Duodenal mucosa (tissue), 2 donors: ENCODE measurements around the gene KRCC1.
"Not testable (repeated sequence)": the region's sequence is repeated elsewhere in the genome, so short reads cannot be mapped to it uniquely, and the experiment has no call there.

Source experiments
- H3K27ac ChIP-seq: one replicate; pipeline ENCODE4 v1.7.0; 2013; ENCODE audit warnings: low read depth, low read length
- H3K27me3 ChIP-seq, 2 donors: one replicate each; pipeline ENCODE4 v1.7.0; 2013; ENCODE audit warnings: low read length in 2 of 2, control low read depth in 1 of 2; ENCODE audit not compliant: insufficient read depth in 2 of 2, control insufficient read depth in 1 of 2
- H3K36me3 ChIP-seq, 2 donors: one replicate each; pipeline ENCODE4 v1.7.0; 2013; ENCODE audit warnings: low read length in 2 of 2, control low read depth in 1 of 2; ENCODE audit not compliant: insufficient read depth in 2 of 2, control insufficient read depth in 1 of 2
- H3K4me1 ChIP-seq, 2 donors: one replicate each; pipeline ENCODE4 v1.7.0; 2013; ENCODE audit warnings: low read length in 2 of 2, control low read depth in 1 of 2; ENCODE audit not compliant: insufficient read depth in 2 of 2, control insufficient read depth in 1 of 2
- H3K4me3 ChIP-seq, 2 donors: one replicate each; pipeline ENCODE4 v1.7.0; 2013; ENCODE audit warnings: low read length in 2 of 2, low read depth in 1 of 2
- H3K9ac ChIP-seq, 2 donors: one replicate each; pipeline ENCODE4 v1.7.0; 2013; ENCODE audit warnings: low read length in 2 of 2, low read depth in 1 of 2
- H3K9me3 ChIP-seq, 2 donors: one replicate each; pipeline ENCODE4 v1.7.0; 2013; ENCODE audit warnings: low read length in 2 of 2, control low read depth in 1 of 2; ENCODE audit not compliant: control insufficient read depth in 1 of 2

Gene KRCC1

DNA sequence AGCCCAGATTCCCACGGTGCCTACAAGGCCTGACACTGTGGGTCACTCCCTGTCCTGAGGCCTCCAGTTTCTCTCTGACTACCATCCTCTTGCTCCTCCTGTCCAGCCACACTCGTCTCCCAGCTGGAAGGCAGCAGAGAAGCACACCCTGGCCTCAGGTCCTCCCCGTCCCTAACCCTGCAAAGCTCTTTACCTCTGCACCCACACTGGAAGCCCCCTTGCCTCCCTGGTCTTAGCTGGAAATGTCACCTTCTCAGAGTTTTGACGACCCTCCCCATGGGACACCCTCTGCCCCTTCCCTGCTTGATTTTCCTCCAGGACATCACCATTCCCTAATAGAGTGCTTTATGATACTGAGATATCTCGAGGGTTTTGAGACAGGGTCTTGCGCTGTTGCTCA is 49.8 kb downstream of the KRCC1 start:
- Histone ChIP-seq H3K27ac (no peak overlapping the region), H3K36me3 (no peaks in the 10 kb centered on the region), H3K27me3 (peaks cover 0 to 5% of the 10 kb centered on the region in 2 donors), H3K9me3 (no peaks in the 10 kb centered on the region), H3K9ac (no peak overlapping the region), H3K4me3 (no peak overlapping the region), H3K4me1 (no peaks in the 10 kb centered on the region)

DNA sequence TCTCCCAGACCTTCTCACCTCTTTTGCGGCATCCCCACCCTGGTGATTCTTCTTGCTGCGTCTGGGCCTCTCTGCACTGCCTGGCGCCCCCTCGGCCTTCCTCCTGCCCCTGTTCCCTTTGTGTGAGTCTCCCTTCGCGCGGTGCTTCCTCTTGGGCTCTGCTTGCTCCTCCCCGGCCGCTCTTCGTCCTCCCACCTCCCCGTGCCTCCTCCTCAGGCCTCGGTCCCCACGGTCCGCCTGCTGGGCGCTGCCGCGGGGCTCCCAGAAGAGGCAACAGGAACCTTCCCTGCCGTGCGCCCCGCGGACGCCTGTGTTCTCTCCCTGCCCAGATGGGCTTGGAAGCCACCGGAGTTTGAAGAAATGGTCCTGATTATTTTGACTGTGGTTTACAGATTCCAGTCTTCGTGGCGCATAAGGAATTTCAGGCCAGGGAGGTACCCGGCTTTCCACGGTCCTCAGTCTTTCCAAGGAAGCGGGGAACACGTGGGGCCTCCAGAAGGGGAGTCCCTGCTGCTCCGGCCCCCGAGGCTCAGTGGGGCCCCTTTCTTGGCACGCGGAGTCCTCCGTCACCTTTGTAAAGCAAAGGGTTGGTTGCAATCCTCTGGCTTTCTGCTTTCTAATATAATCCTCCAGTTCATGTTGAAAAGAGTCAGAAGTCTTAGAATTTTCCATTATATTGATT is 52.4 kb downstream of the KRCC1 start:
- H3K9ac ChIP-seq = no peak overlapping the region
- H3K9me3 ChIP-seq = no peaks in the 10 kb centered on the region
- no peak overlapping the region for H3K27ac ChIP-seq
- H3K4me3 ChIP-seq = no peak overlapping the region
- no peaks in the 10 kb centered on the region for H3K36me3 ChIP-seq
- peaks cover 0 to 5% of the 10 kb centered on the region in 2 donors for H3K27me3 ChIP-seq
- H3K4me1 ChIP-seq = no peaks in the 10 kb centered on the region

DNA sequence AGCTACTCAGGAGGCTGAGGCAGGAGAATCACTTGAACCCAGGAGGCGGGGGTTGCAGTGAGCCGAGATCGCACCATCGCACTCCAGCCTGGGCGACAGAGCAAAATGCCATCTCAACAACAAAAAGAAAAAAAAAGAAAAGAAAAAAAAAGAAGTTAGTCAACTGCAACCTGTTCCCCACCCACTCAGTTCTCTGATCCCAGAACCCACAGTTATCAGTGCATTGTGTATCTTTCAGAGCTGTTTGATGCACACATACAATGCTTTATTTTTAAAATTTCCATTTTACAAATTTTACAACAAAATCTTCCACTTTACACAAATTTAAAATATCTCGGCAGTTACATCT is 53.2 kb downstream of the KRCC1 start:
- Histone ChIP-seq H3K4me1 (no peaks in the 10 kb centered on the region), H3K27ac (no peak overlapping the region), H3K36me3 (no peaks in the 10 kb centered on the region), H3K9me3 (no peaks in the 10 kb centered on the region), H3K4me3 (no peak overlapping the region), H3K9ac (no peak overlapping the region), H3K27me3 (peaks cover 0 to 5% of the 10 kb centered on the region in 2 donors)

- not testable (repeated sequence) for H3K9me3 ChIP-seq, H3K27me3 ChIP-seq
Measured at GRCh38 chr2:88000474-88000873, 55.1 kb downstream of the KRCC1 start.

DNA sequence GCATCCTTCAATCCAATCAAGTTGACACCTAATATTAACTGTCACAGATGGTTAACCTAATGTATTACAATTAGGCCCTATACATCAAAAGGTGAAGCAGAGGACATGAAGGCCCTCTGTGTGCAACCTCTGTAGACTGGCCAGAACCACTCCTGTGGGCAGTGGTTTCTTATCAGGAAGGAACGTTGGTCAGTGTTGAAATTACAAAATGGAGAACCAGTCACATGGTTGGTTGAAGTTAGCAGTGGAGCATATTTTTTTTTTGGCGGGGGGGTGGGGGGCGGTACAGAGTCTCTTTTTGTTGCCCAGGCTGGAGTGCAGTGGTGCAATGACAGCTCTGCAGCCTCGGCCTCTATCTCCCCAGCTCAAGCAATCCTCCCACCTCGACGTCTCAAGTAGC is 59.0 kb downstream of the KRCC1 start:
- no peaks in the 10 kb centered on the region for H3K9me3 ChIP-seq
- no peak overlapping the region for H3K4me3 ChIP-seq

More at GRCh38 chr2:88000474-88000873, 55.1 kb downstream of the KRCC1 start:
- H3K27ac ChIP-seq, H3K9ac ChIP-seq, H3K4me1 ChIP-seq, H3K4me3 ChIP-seq, H3K36me3 ChIP-seq: not testable (repeated sequence)

DNA sequence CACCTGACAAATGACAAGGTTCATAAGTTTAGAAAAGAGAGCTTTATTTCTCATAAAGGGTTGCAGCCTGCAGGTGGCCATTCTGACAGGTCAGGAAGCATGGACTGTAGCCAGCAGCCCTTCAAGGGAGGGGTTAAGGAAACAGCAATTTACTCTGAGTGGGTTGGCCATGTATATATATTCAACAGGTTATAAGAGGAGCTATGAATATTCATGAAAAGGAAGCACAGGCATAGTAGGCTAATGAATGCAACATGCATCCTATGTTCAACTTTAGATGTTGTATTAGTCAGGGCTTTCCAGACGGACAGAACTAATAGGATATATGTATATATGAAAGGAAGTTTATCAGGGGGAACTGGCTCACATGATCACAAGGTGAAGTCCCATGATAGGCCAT is 59.8 kb downstream of the KRCC1 start:
- Histone ChIP-seq H3K4me3 (no peak overlapping the region), H3K27ac (no peak overlapping the region), H3K9me3 (no peaks in the 10 kb centered on the region), H3K27me3 (no peaks in the 10 kb centered on the region), H3K4me1 (no peaks in the 10 kb centered on the region), H3K36me3 (no peaks in the 10 kb centered on the region), H3K9ac (no peak overlapping the region)

More for the DNA sequence above, 59.0 kb downstream of the KRCC1 start:
- H3K27me3 ChIP-seq = no peaks in the 10 kb centered on the region
- no peaks in the 10 kb centered on the region for H3K4me1 ChIP-seq
- H3K9ac ChIP-seq = no peak overlapping the region
- no peak overlapping the region for H3K27ac ChIP-seq
- H3K36me3 ChIP-seq = no peaks in the 10 kb centered on the region

DNA sequence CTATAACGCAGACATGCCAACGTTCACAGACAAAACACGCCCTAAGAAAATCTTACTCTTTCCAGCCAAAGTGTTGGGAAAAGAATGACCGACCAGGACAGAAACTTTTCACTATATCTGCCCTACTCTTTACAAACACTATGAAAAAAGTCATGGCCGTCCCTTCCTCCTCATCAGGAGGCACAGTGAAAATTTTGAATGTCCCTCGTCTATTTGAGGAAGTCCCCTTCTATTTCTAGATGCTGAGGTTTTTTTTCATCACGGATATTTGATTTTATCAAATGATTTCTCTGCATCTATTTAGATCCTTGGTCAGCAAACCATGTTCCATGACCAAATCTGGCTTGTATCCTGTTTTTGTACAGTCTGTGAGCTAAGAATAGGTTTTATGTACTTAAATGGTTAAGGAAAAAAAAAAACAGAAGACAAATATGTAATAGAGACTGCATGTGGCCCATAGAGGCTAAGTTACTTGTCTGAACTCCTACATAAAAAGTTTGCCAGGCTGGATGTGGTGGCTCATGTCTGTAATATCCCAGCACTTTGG is 61.2 kb downstream of the KRCC1 start:
- H3K9me3 ChIP-seq, H3K27me3 ChIP-seq, H3K27ac ChIP-seq, H3K36me3 ChIP-seq, H3K4me3 ChIP-seq, H3K9ac ChIP-seq, H3K4me1 ChIP-seq: not testable (repeated sequence)

GRCh38 chr2:87992569-87992968 is 63.0 kb downstream of the KRCC1 start:
- not testable (repeated sequence) for H3K36me3 ChIP-seq, H3K27me3 ChIP-seq, H3K9ac ChIP-seq, H3K4me1 ChIP-seq, H3K9me3 ChIP-seq, H3K27ac ChIP-seq, H3K4me3 ChIP-seq

- H3K36me3 ChIP-seq, H3K4me3 ChIP-seq, H3K9me3 ChIP-seq, H3K27me3 ChIP-seq, H3K4me1 ChIP-seq, H3K27ac ChIP-seq, H3K9ac ChIP-seq: not testable (repeated sequence)
Measured at GRCh38 chr2:87987473-87987872, 68.1 kb downstream of the KRCC1 start.

DNA sequence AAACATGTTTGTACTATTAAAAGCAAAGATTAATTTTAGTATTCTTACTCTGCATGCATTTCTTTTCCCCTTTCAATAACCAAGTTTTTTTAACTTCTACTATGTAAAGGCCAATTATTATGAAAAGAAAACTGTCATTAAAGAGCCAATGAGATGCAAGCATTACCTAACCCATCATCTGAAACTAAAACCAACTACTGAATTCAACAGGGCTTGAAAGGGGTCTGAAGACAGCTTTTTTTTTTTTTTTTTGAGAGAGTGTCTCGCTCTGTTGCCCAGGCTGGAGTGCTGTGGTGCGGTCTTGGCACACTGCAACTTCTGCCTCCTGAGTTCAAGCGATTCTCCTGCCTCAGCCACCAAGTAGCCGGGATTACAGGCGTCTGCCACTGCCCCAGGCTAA is 69.7 kb downstream of the KRCC1 start:
- not testable (repeated sequence) for H3K9me3 ChIP-seq

DNA sequence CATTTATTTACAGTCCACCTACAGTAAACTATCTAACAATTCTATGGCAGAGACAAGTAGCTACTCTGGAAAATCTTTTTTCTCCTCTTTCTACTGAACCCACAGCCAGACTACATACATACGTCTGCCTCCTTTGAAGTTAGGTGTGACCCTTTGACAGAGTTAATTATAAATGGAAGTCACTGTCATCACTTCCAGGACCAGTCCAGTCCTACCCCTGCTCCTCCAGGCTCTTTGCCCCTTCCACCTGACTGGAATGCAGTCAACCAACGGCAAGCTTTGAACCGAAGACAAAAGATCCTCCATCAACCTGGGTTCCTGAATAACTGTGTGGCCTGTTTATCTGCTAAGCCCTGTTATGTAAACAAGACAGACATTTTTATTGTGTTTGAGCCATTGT is 74.4 kb downstream of the KRCC1 start:
- not testable (repeated sequence) for H3K36me3 ChIP-seq, H3K9ac ChIP-seq, H3K27me3 ChIP-seq, H3K27ac ChIP-seq, H3K4me3 ChIP-seq, H3K9me3 ChIP-seq, H3K4me1 ChIP-seq

More for the DNA sequence above, 69.7 kb downstream of the KRCC1 start:
- H3K9ac ChIP-seq, H3K4me3 ChIP-seq, H3K4me1 ChIP-seq, H3K27ac ChIP-seq, H3K36me3 ChIP-seq, H3K27me3 ChIP-seq: not testable (repeated sequence)
